HG02840 (cell line): ENCODE measurements around the gene MYH2.

ENCODE experiments used
- ATAC-seq: cut with Tn5 transposase; IDR thresholded peaks from one replicate; pipeline ENCODE4 v1.9.1; 2021; ENCODE audit warnings: mild to moderate bottlenecking, moderate library complexity, moderate number of reproducible peaks; ENCODE audit not compliant: unreplicated experiment, low FRiP score

Gene MYH2

GRCh38 chr17:10518271-10519037 is 31.0 kb downstream of the MYH2 start, which contains the start of gene MYH1:
Gene MYH1 (minus strand): TSS chr17:10518542. CDS start chr17:10516642, 1,900 bp downstream.
- no peak for ATAC-seq

- ATAC-seq, result no peak
Observed at GRCh38 chr17:10516638-10517037, 32.8 kb downstream of the MYH2 start.

DNA sequence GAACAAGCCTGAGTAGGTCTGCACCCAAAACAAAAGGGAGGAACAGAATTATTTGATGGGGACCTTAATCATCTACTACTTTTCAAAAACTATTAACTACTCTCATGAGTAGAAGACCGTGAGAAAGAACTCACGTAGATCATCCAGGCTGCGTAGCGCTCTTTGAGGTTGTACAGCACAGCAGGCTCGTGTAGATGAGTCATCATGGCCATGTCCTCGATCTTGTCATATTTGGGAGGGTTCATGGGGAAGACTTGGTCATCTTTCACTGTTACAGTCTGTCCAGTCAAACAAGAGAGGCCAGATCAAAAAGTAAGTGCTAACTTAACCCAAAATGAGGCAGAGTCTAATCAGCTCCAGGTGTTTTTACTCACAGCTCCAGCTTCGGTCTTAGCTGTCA is 33.4 kb downstream of the MYH2 start:
- no peak for ATAC-seq

GRCh38 chr17:10513299-10514067 is 36.0 kb downstream of the MYH2 start:
- ATAC-seq, result no peak

- ATAC-seq, result no peak
Observed at GRCh38 chr17:10512856-10513255, 36.6 kb downstream of the MYH2 start.

DNA sequence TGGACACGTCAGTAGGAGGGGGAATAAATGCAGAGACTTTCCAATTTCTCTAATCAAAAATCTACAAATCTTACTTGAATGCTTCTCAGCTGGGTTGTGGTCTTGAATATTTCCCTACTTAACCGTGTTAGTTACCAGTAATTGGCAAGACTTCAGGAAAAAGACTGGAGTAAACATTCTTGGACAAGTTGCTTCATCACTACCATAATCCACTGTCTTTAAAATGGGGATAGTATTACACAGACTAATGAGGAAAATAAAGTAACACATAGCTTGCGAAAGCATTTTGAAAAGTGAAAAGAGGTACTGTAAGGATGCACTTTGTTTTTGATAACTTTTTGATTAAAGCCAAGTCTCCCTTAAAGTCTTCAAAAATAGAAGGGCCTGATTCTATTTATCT is 49.5 kb downstream of the MYH2 start:
- ATAC-seq, result no peak

- ATAC-seq, result no peak
Observed at GRCh38 chr17:10492004-10492403, 57.5 kb downstream of the MYH2 start.

GRCh38 chr17:10482252-10482651 is 67.2 kb downstream of the MYH2 start:
- no peak for ATAC-seq

- ATAC-seq, result no peak
Observed at GRCh38 chr17:10477701-10478100, 71.8 kb downstream of the MYH2 start.

GRCh38 chr17:10474536-10474935 is 74.9 kb downstream of the MYH2 start:
- ATAC-seq, result no peak

GRCh38 chr17:10471858-10472257 is 77.6 kb downstream of the MYH2 start:
- no peak for ATAC-seq
